GM18951 (cell line): ENCODE data around the gene ARL4A.
"Not testable (repeated sequence)": the region's sequence is repeated elsewhere in the genome, so short reads cannot be mapped to it uniquely, and the experiment has no call there.

ENCODE experiments used
- POLR2A ChIP-seq: IDR thresholded peaks from 4 replicates; pipeline ENCODE4 v1.6.1; 2011; ENCODE audit warnings: mild to moderate bottlenecking; ENCODE audit not compliant: insufficient read length, insufficient read depth; ENCODE audit errors: extremely low read depth
- in situ Hi-C: fragments of 300-500 bp; cut with MboI; formaldehyde crosslinking; loops from one replicate; pipeline ENCODE4 v1.12.0; 2022; ENCODE audit warnings: low sequenced_read_pairs, mixed read lengths, inconsistent platforms; ENCODE audit not compliant: unreplicated experiment

ARL4A gene

GRCh38 chr7:12686891-12687717 lies at the start of gene ARL4A:
TSS of gene ARL4A (plus strand) at chr7:12687633. CDS start at chr7:12688255, 622 bp downstream.
- peak; percentile 39 for TF ChIP-seq POLR2A
- in situ Hi-C loops: no loop called here

- TF ChIP-seq POLR2A: no peak
- in situ Hi-C loops: no loop called here
Observed at GRCh38 chr7:12637819-12638592, 49.4 kb upstream of the ARL4A start.

- in situ Hi-C loops: no loop called here
- TF ChIP-seq POLR2A: no peak
Observed at GRCh38 chr7:12638851-12639456, 48.5 kb upstream of the ARL4A start.

- no peak for TF ChIP-seq POLR2A
- in situ Hi-C loops: no loop called here
Observed at GRCh38 chr7:12640299-12641096, 46.9 kb upstream of the ARL4A start.

- no peak for TF ChIP-seq POLR2A
- in situ Hi-C loops: no loop called here
Observed at GRCh38 chr7:12641196-12641595, 46.2 kb upstream of the ARL4A start.

GRCh38 chr7:12642508-12642907 lies 44.9 kb upstream of the ARL4A start:
- in situ Hi-C loops: no loop called here
- TF ChIP-seq POLR2A: no peak

- in situ Hi-C loops: no loop called here
- TF ChIP-seq POLR2A: no peak
Observed at GRCh38 chr7:12643001-12643643, 44.3 kb upstream of the ARL4A start.

- no peak for TF ChIP-seq POLR2A
- in situ Hi-C loops: no loop called here
Observed at GRCh38 chr7:12643644-12644043, 43.8 kb upstream of the ARL4A start.

GRCh38 chr7:12645212-12645611 lies 42.2 kb upstream of the ARL4A start:
- in situ Hi-C loops: not testable (repeated sequence)

GRCh38 chr7:12646139-12646538 lies 41.3 kb upstream of the ARL4A start:
- no peak for TF ChIP-seq POLR2A
- in situ Hi-C loops: no loop called here

- TF ChIP-seq POLR2A: no peak
- in situ Hi-C loops: no loop called here
Observed at GRCh38 chr7:12647364-12648219, 39.8 kb upstream of the ARL4A start.

- in situ Hi-C loops: no loop called here
- no peak for TF ChIP-seq POLR2A
Observed at GRCh38 chr7:12648704-12649261, 38.6 kb upstream of the ARL4A start.

GRCh38 chr7:12649348-12649747 lies 38.1 kb upstream of the ARL4A start:
- TF ChIP-seq POLR2A: no peak
- in situ Hi-C loops: no loop called here
